DOHH2 (cell line): ENCODE results near the gene MARK4.

Experiments
- H3F3A ChIP-seq: fragments of 200-600 bp; sonication (generic), shearing (Covaris generic); 2 replicates; pipeline ENCODE4 v1.6.0; 2016; ENCODE audit warnings: antibody characterized with exemption, mild to moderate bottlenecking; ENCODE audit not compliant: control insufficient read depth, insufficient read depth
- H3K27ac ChIP-seq: fragments of 200-600 bp; sonication (generic); 2 replicates; pipeline ENCODE4 v1.5.1; 2014; ENCODE audit warnings: low read depth, mild to moderate bottlenecking, low read length, moderate library complexity
- H3K27me3 ChIP-seq: fragments of 200-600 bp; sonication (generic); 2 replicates; pipeline ENCODE4 v1.6.1; 2014; ENCODE audit warnings: mild to moderate bottlenecking, low read length, mixed read lengths; ENCODE audit not compliant: control insufficient read depth
- H3K36me3 ChIP-seq: fragments of 200-600 bp; sonication (generic); 2 replicates; pipeline ENCODE4 v1.6.1; 2014; ENCODE audit warnings: mild to moderate bottlenecking, low read length, moderate library complexity, mixed read lengths; ENCODE audit not compliant: control insufficient read depth
- H3K4me1 ChIP-seq: fragments of 200-600 bp; sonication (generic); 2 replicates; pipeline ENCODE4 v1.6.1; 2014; ENCODE audit warnings: mild to moderate bottlenecking, low read length, mixed read lengths; ENCODE audit not compliant: control insufficient read depth
- H3K4me2 ChIP-seq: fragments of 200-600 bp; sonication (generic); 2 replicates; pipeline ENCODE4 v1.6.0; 2014; ENCODE audit warnings: mild to moderate bottlenecking, low read length, moderate library complexity
- H3K4me3 ChIP-seq: fragments of 200-600 bp; sonication (generic); 2 replicates; pipeline ENCODE4 v1.5.1; 2014; ENCODE audit warnings: mild to moderate bottlenecking, low read length, mixed read lengths
- H3K79me2 ChIP-seq: fragments of 200-600 bp; sonication (generic); 2 replicates; pipeline ENCODE4 v1.6.1; 2014; ENCODE audit warnings: mild to moderate bottlenecking, low read length, mixed read lengths; ENCODE audit not compliant: control insufficient read depth
- H3K9me2 ChIP-seq: fragments of 200-600 bp; sonication (generic); replicated peaks from 2 replicates; pipeline ENCODE4 v1.6.1; 2014; ENCODE audit warnings: mild to moderate bottlenecking, low read length, mixed read lengths; ENCODE audit not compliant: control insufficient read depth
- H3K9me3 ChIP-seq: fragments of 200-600 bp; sonication (generic); 2 replicates; pipeline ENCODE4 v1.6.1; 2014; ENCODE audit warnings: antibody characterized with exemption, low read length, mixed read lengths; ENCODE audit not compliant: control insufficient read depth, insufficient read depth
- H4K20me1 ChIP-seq: fragments of 200-600 bp; sonication (generic); 2 replicates; pipeline ENCODE4 v1.6.0; 2014; ENCODE audit warnings: low read depth, mild to moderate bottlenecking, antibody characterized with exemption, low read length, moderate library complexity; ENCODE audit not compliant: control insufficient read depth, insufficient read depth
- EZH2phosphoT487 ChIP-seq: fragments of 200-600 bp; sonication (generic); IDR thresholded peaks from 2 replicates; pipeline ENCODE4 v1.6.1; 2017; ENCODE audit warnings: borderline replicate concordance, mild to moderate bottlenecking, antibody characterized with exemption, low read length, moderate library complexity, mixed read lengths
- TF ChIP-seq, protein P1 (sequence below): fragments of 200-600 bp; sonication (generic); IDR thresholded peaks from one replicate; pipeline ENCODE4 v1.5.1; 2014; ENCODE audit warnings: antibody characterized with exemption, mild to moderate bottlenecking, low read depth, low read length; ENCODE audit not compliant: poor library complexity, severe bottlenecking

The MARK4 gene

DNA sequence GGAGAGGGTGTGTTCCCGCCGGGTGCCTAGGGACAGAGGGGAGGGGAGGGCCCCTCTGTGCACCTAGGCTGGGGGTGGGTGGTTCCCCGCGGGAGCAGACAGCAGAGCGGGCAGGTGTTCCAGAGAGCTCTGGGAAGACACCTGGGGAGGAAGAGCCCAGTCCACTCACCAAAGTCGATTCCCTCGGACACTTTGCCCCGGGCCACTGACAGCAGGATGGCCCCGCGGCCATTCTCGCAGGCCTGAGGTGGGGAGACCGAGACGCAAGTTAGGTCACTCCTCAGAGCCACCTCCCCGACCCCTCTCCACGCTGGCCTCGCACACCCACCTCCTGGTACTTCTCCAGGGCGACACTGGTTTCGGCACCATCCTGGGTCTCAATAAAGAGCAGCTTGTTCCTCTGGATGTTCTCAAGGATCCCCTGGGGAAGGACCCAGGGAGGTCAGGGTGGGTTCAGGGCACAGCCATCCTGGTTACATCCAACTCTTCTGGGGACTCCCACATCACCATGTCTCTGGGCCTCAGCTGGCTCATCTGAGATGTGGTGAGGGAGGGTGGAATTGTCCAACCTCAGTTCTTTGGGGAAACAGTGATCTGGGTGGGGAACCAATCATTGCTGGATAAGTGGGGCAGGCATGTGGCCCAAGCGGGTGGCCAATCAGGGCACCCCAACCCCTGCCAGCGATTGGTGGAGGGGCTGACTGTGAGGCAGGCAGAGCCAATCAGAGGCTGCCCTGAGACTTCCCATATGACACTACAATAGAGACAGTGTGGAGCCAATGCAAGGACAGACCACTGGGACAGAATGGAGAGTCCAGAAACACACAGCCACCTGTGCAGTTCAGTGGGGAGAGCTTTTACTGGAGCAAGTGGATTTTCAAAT is 102.1 kb downstream of the MARK4 start:
- Histone ChIP-seq H3F3A (no peaks in the 10 kb centered on the region), H3K4me1 (no peaks in the 10 kb centered on the region), H3K36me3 (peaks cover 23% of the 10 kb centered on the region), H3K79me2 (no peaks in the 10 kb centered on the region), H3K9me2 (no peaks in the 10 kb centered on the region), H3K27ac (no peak overlapping the region), H4K20me1 (no peaks in the 10 kb centered on the region), H3K4me3 (no peak overlapping the region), H3K9me3 (no peaks in the 10 kb centered on the region), H3K4me2 (no peak overlapping the region), H3K27me3 (no peaks in the 10 kb centered on the region)
- TF ChIP-seq EZH2phosphoT487 = no peak
- TF ChIP-seq, protein P1, sequence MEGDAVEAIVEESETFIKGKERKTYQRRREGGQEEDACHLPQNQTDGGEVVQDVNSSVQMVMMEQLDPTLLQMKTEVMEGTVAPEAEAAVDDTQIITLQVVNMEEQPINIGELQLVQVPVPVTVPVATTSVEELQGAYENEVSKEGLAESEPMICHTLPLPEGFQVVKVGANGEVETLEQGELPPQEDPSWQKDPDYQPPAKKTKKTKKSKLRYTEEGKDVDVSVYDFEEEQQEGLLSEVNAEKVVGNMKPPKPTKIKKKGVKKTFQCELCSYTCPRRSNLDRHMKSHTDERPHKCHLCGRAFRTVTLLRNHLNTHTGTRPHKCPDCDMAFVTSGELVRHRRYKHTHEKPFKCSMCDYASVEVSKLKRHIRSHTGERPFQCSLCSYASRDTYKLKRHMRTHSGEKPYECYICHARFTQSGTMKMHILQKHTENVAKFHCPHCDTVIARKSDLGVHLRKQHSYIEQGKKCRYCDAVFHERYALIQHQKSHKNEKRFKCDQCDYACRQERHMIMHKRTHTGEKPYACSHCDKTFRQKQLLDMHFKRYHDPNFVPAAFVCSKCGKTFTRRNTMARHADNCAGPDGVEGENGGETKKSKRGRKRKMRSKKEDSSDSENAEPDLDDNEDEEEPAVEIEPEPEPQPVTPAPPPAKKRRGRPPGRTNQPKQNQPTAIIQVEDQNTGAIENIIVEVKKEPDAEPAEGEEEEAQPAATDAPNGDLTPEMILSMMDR = no peak

DNA sequence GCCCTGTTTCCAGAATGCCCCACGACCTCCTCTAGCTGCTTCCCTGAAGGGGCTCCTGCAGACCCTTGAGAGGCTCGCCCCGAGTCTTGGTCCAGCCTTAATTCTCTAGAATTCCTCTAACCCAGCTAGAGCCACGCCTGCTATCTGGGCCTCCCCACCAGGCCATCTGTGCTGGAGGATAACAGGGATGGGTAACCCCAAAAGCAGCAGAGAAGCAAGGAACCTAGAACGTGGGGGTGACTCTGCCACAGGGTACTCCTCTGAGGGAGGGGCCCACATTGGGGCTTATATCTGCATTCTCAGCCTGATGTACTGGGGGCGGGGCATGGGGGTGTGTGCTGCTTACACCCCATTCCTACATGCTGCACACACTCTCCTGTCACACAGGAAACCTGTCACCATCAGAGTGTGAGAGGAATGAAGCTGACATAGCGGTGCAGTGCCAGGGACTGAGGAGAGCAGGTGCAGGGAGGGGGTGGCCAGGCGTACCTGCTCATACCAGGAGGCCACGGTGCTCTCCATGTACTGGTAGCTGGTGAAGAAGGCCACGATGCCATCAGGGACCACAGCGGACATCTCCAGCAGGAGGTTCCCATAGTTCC is 103.3 kb downstream of the MARK4 start:
- Histone ChIP-seq H3K79me2 (no peaks in the 10 kb centered on the region), H3K4me1 (no peaks in the 10 kb centered on the region), H3K9me2 (no peaks in the 10 kb centered on the region), H3F3A (no peaks in the 10 kb centered on the region), H3K27ac (no peak overlapping the region), H4K20me1 (no peaks in the 10 kb centered on the region), H3K9me3 (no peaks in the 10 kb centered on the region), H3K4me3 (no peak overlapping the region), H3K4me2 (no peak overlapping the region), H3K27me3 (no peaks in the 10 kb centered on the region), H3K36me3 (peaks cover 23% of the 10 kb centered on the region)
- TF ChIP-seq EZH2phosphoT487 = no peak
- TF ChIP-seq, protein P1 = no peak
